ENCODE measurements around the gene KLF11. TPM values are rescaled to one million over a fixed set of nuclear protein-coding genes. Genes with fewer than 3 reads are reported as not detected.

Gene KLF11
- polyA plus RNA-seq, 1 of the 3 experiments (the other 2 are of a cell fraction), result 9.5 TPM

- H3K9me2 ChIP-seq, result no peaks in the 10 kb centered on the region
- ChIA-PET CTCF (interaction anchor here (0.6 to 36.2 kb wide), 5 partner anchors 12 to 334 kb away, joined by 3 to 946 read pairs (median 5); partner anchors contain the start of gene CYS1), POLR2A (no interaction called here)
- no peaks in the 10 kb centered on the region for H3K27me3 ChIP-seq (ENCODE audit: insufficient read depth)
- H3K9ac ChIP-seq, result no peak overlapping the region
- H3K36me3 ChIP-seq (replicated peaks in 1 of 2; ENCODE audit: control insufficient read depth in 1 of 2, insufficient read depth in 2 of 2, low read length in 1 of 2), result no peaks in the 10 kb centered on the region
- no peak overlapping the region for H3K27ac ChIP-seq (ENCODE audit: low read depth in 2 of 2, low read length in 1 of 2)
- no peak for TF ChIP-seq RAD21 (IDR thresholded peaks at IDR 0.05; ENCODE audit: low read length)
- no peak for DNase-seq
- no peaks in the 10 kb centered on the region for H4K20me1 ChIP-seq (ENCODE audit: insufficient read depth)
- no peak overlapping the region for H3K4me3 ChIP-seq (ENCODE audit: low read depth in 2 of 2, low read length in 1 of 2)
- 82% methylated on average over 7 of the region's 7 CpGs for WGBS (ENCODE audit: low lambda C conversion rate)
- H3K9me3 ChIP-seq, result no peaks in the 10 kb centered on the region
- no peak overlapping the region for H3K4me2 ChIP-seq
- no peaks in the 10 kb centered on the region for H3F3A ChIP-seq (replicated peaks; ENCODE audit: insufficient read depth)
- no peaks in the 10 kb centered on the region for H3K79me2 ChIP-seq (ENCODE audit: insufficient read depth)
- no peaks in the 10 kb centered on the region; a peak in 1 of 4 replicates for H3K4me1 ChIP-seq (ENCODE audit: control insufficient read depth in 1 of 2, insufficient read depth in 2 of 2, low read depth in 1 of 2, low read length in 1 of 2)
- H2AFZ ChIP-seq (ENCODE audit: low read depth), result no peak overlapping the region
Measured at GRCh38 chr2:10101491-10101890, 58.1 kb downstream of the KLF11 start.

GRCh38 chr2:10103179-10103578, 59.8 kb downstream of the KLF11 start:
- TF ChIP-seq USF2 (IDR thresholded peaks at IDR 0.05; ENCODE audit: borderline replicate concordance, low read depth, low read length) (no peak), FOXM1 (IDR thresholded peaks at IDR 0.05; ENCODE audit: low read depth) (no peak)

More at GRCh38 chr2:10103179-10103578, 59.8 kb downstream of the KLF11 start:
- Histone ChIP-seq H4K20me1 (ENCODE audit: insufficient read depth) (no peaks in the 10 kb centered on the region), H3K79me2 (ENCODE audit: insufficient read depth) (no peaks in the 10 kb centered on the region), H3K27me3 (ENCODE audit: insufficient read depth) (no peaks in the 10 kb centered on the region), H3K9ac (no peak overlapping the region), H3K4me2 (no peak overlapping the region), H3K9me3 (no peaks in the 10 kb centered on the region), H2AFZ (ENCODE audit: low read depth) (no peak overlapping the region), H3K4me3 (ENCODE audit: low read depth in 2 of 2, low read length in 1 of 2) (no peak overlapping the region), H3K4me1 (ENCODE audit: control insufficient read depth in 1 of 2, insufficient read depth in 2 of 2, low read depth in 1 of 2, low read length in 1 of 2) (no peaks in the 10 kb centered on the region; a peak in 1 of 4 replicates), H3K27ac (ENCODE audit: low read depth in 2 of 2, low read length in 1 of 2) (no peak overlapping the region), H3K9me2 (no peaks in the 10 kb centered on the region), H3F3A (replicated peaks; ENCODE audit: insufficient read depth) (no peaks in the 10 kb centered on the region), H3K36me3 (replicated peaks in 1 of 2; ENCODE audit: control insufficient read depth in 1 of 2, insufficient read depth in 2 of 2, low read length in 1 of 2) (no peaks in the 10 kb centered on the region)
- CTCF ChIA-PET, result interaction anchor here (1.0 to 36.2 kb wide), 5 partner anchors 21 to 332 kb away, joined by 4 to 946 read pairs (median 5); partner anchors contain the start of gene CYS1
- no peak for DNase-seq
- POLR2A ChIA-PET, result interaction anchor here (0.6 to 0.7 kb wide), 2 partner anchors 39 to 269 kb away, joined by 5 to 8 read pairs; no protein-coding TSS in a partner anchor
- 86% methylated on average over 6 of the region's 6 CpGs for WGBS (ENCODE audit: low lambda C conversion rate)

Small RNA genes lying within 50 kb of the gene (small RNA-seq; reads per million reads assigned to genes)
- 0 reads per million in 7 experiments for gene RF00568

Other genes starting within 250 kb of the KLF11 start
- gene TAF1B, start 200.1 kb upstream of the KLF11 start, polyA plus RNA-seq (2012; rRNA removed), result 7.8 and 8.3 TPM in 2 replicates
- 1.0 and 1.6 TPM in 2 replicates for gene GRHL1, start 91.9 kb upstream of the KLF11 start, polyA plus RNA-seq (2012; rRNA removed)
- gene CYS1, start 36.9 kb downstream of the KLF11 start, polyA plus RNA-seq (2012; rRNA removed), result 0.62 and 1.2 TPM in 2 replicates
- 23.6 and 38.9 TPM in 2 replicates for gene RRM2, start 79.2 kb downstream of the KLF11 start, polyA plus RNA-seq (2012; rRNA removed)